SK-N-SH (cell line): ENCODE measurements around the gene RTN4. TPM values are rescaled to one million over a fixed set of nuclear protein-coding genes. Genes with fewer than 3 reads are reported as not detected.

Experiments
- CTCF ChIA-PET: fragments of 300-600, 350-600 bp; formaldehyde crosslinking; extraction: SDS; loops from one replicate; lab custom pipeline; 2021; lab: Yijun Ruan, JAX
- POLR2A ChIA-PET: fragments of 350-600 bp; sonication (Branson Sonifier 250); formaldehyde crosslinking; extraction: SDS; loops from one replicate; lab custom pipeline; 2020; ENCODE audit warnings: antibody characterized with exemption, inconsistent platforms; lab: Yijun Ruan, JAX
- DNase-seq: peaks from one replicate; pipeline ENCODE4 v3.0.0; 2012
- H2AFZ ChIP-seq: fragments of 200-600 bp; sonication (generic); 2 replicates; pipeline ENCODE4 v1.8.1; 2016; ENCODE audit warnings: antibody characterized with exemption, mild to moderate bottlenecking, low read depth
- H3F3A ChIP-seq: fragments of 200-600 bp; sonication (generic); replicated peaks from 2 replicates; pipeline ENCODE3; 2016; ENCODE audit warnings: antibody characterized with exemption, mild to moderate bottlenecking; ENCODE audit not compliant: insufficient read depth
- H3K27ac ChIP-seq, 2 experiments: fragments of 200-500 bp in 1 of 2; fragments of 200-600 bp in 1 of 2; sonication (Bioruptor generic) in 1 of 2; sonication (generic), shearing (Covaris generic) in 1 of 2; 2 replicates each; pipeline versions ENCODE4 v1.5.1 to v1.6.1; 2014 to 2016; ENCODE audit warnings: low read depth in 2 of 2, inconsistent platforms in 1 of 2, low read length in 1 of 2, mild to moderate bottlenecking in 1 of 2, mixed read lengths in 1 of 2
- H3K27me3 ChIP-seq: fragments of 200-600 bp; sonication (generic), shearing (Covaris generic); 2 replicates; pipeline ENCODE4 v1.6.1; 2016; ENCODE audit warnings: mixed run types; ENCODE audit not compliant: insufficient read depth
- H3K36me3 ChIP-seq, 2 experiments: fragments of 200-500 bp in 1 of 2; fragments of 200-600 bp in 1 of 2; sonication (Bioruptor generic) in 1 of 2; sonication (generic) in 1 of 2; replicated peaks in 1 of 2; 2 replicates each; pipeline versions ENCODE3 to v1.5.1; 2014 to 2016; ENCODE audit warnings: low read length in 1 of 2, mild to moderate bottlenecking in 1 of 2; ENCODE audit not compliant: insufficient read depth in 2 of 2, control insufficient read depth in 1 of 2
- H3K4me1 ChIP-seq, 2 experiments: fragments of 200-500 bp in 1 of 2; fragments of 200-600 bp in 1 of 2; sonication (Bioruptor generic) in 1 of 2; sonication (generic), shearing (Covaris generic) in 1 of 2; 2 replicates each; pipeline versions ENCODE4 v1.5.1 to v1.6.1; 2014 to 2016; ENCODE audit warnings: low read depth in 1 of 2, low read length in 1 of 2, mixed run types in 1 of 2; ENCODE audit not compliant: insufficient read depth in 2 of 2, control insufficient read depth in 1 of 2
- H3K4me2 ChIP-seq: fragments of 200-600 bp; sonication (generic), shearing (Covaris generic); 2 replicates; pipeline ENCODE4 v1.6.1; 2017; ENCODE audit warnings: mixed run types
- H3K4me3 ChIP-seq, 2 experiments: fragments of 200-500 bp in 1 of 2; fragments of 200-600 bp in 1 of 2; sonication (Bioruptor generic) in 1 of 2; sonication (generic), shearing (Covaris generic) in 1 of 2; 2 replicates each; pipeline versions ENCODE4 v1.5.1 to v1.8.1; 2014 to 2016; ENCODE audit warnings: low read depth in 2 of 2, inconsistent platforms in 1 of 2, low read length in 1 of 2, mild to moderate bottlenecking in 1 of 2, mixed read lengths in 1 of 2, moderate library complexity in 1 of 2
- H3K79me2 ChIP-seq: fragments of 200-600 bp; sonication (generic); 2 replicates; pipeline ENCODE4 v1.8.1; 2017; ENCODE audit warnings: mild to moderate bottlenecking; ENCODE audit not compliant: insufficient read depth
- H3K9ac ChIP-seq: fragments of 200-600 bp; sonication (generic); 2 replicates; pipeline ENCODE4 v1.6.1; 2017; ENCODE audit warnings: mixed run types
- H3K9me2 ChIP-seq: fragments of 200-600 bp; sonication (generic); 2 replicates; pipeline ENCODE4 v1.6.1; 2017; ENCODE audit warnings: mixed run types
- H3K9me3 ChIP-seq: fragments of 200-600 bp; sonication (generic); 2 replicates; pipeline ENCODE4 v1.6.1; 2017; ENCODE audit warnings: mixed run types, mild to moderate bottlenecking, moderate library complexity
- H4K20me1 ChIP-seq: fragments of 200-600 bp; sonication (generic); 2 replicates; pipeline ENCODE4 v1.6.1; 2017; ENCODE audit warnings: mild to moderate bottlenecking, mixed run types; ENCODE audit not compliant: insufficient read depth
- EP300 ChIP-seq, 2 experiments: IDR thresholded peaks; 2 replicates each; pipeline versions ENCODE4 v1.4.0 to v1.6.1; 2012; ENCODE audit warnings: borderline replicate concordance in 1 of 2, low read depth in 1 of 2, low read length in 1 of 2
- GABPA ChIP-seq: IDR thresholded peaks from 2 replicates; pipeline ENCODE4 v1.4.0; 2012; ENCODE audit warnings: low read depth, mild to moderate bottlenecking
- GATA2 ChIP-seq: sonication (generic); formaldehyde crosslinking; IDR thresholded peaks from 2 replicates; pipeline ENCODE4 v1.5.0; 2020; ENCODE audit warnings: mild to moderate bottlenecking, missing genetic modification reagents
- JUND ChIP-seq: IDR thresholded peaks from 2 replicates; pipeline ENCODE4 v1.4.0; 2012
- MXI1 ChIP-seq: IDR thresholded peaks from 2 replicates; pipeline ENCODE4 v1.6.1; 2012; ENCODE audit warnings: mild to moderate bottlenecking, low read depth, low read length, improper control_type of control experiment
- NFIC ChIP-seq: IDR thresholded peaks from 2 replicates; pipeline ENCODE4 v1.4.0; 2012; ENCODE audit warnings: borderline replicate concordance
- NRF1 ChIP-seq: IDR thresholded peaks from 2 replicates; pipeline ENCODE4 v1.6.1; 2012; ENCODE audit warnings: low read depth, mild to moderate bottlenecking, low read length
- RXRA ChIP-seq: IDR thresholded peaks from 2 replicates; pipeline ENCODE4 v1.4.0; 2012; ENCODE audit warnings: low read depth, mild to moderate bottlenecking, borderline replicate concordance
- SMC3 ChIP-seq: IDR thresholded peaks from 2 replicates; pipeline ENCODE4 v1.6.1; 2012; ENCODE audit warnings: low read depth, low read length, improper control_type of control experiment
- TAF1 ChIP-seq: IDR thresholded peaks from 2 replicates; pipeline ENCODE4 v1.6.1; 2012; ENCODE audit warnings: low read depth, mild to moderate bottlenecking, low read length, moderate library complexity, borderline replicate concordance
- WGBS: methylation state at CpG from one replicate; pipeline ENCODE4 v1.1.6; 2017; ENCODE audit warnings: low lambda C conversion rate; 5-methylcytosine and 5-hydroxymethylcytosine counted together
- polyA plus RNA-seq, 3 experiments: library from polyadenylated mRNA; depleted of rRNA; stranded (reverse); fragments of >200 nt; gene quantifications; 2 replicates each; pipeline ENCODE4 v1.2.3, GENCODE V29; 2012
- TF ChIP-seq, protein P1 (sequence below): IDR thresholded peaks from 2 replicates; pipeline ENCODE4 v1.6.1; 2012; ENCODE audit warnings: mild to moderate bottlenecking, low read depth, low read length, moderate library complexity
- TF ChIP-seq, protein P2 (sequence below): IDR thresholded peaks from 2 replicates; pipeline ENCODE4; 2012
- TF ChIP-seq, protein P3 (sequence below): IDR thresholded peaks from 2 replicates; pipeline ENCODE4 v1.4.0; 2012; ENCODE audit warnings: low read depth, borderline replicate concordance
- TF ChIP-seq, protein P4 (sequence below): IDR thresholded peaks from 2 replicates; pipeline ENCODE4 v1.4.0; 2012; ENCODE audit warnings: low read depth

RTN4 gene
- polyA plus RNA-seq, 1 of the 3 experiments (the other 2 are of a cell fraction) = 315 TPM

DNA sequence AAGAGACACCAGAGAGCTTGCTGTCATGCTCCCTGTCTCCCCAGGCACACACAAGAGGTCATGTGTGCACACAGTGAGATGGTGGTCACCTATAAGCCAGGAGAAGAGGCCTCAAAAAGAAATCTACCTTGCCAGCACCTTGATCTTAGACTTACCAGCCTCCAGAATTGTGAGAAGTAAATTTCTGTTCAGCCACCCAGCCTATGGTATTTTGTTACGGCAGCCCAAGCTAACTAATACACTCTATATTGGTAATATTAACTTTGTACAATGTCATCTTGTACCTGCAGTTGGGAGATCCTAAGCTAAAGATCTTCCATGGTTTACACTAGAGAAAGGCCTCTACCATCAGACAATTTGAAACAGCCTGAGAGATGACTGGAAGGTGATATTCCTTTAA lies 21.2 kb downstream of the RTN4 start:
- Histone ChIP-seq H3K79me2 (peaks cover 100% of the 10 kb centered on the region), H3K27ac (no peak overlapping the region), H3K9ac (no peak overlapping the region), H3K9me2 (no peaks in the 10 kb centered on the region), H4K20me1 (peaks cover 100% of the 10 kb centered on the region), H3K27me3 (no peaks in the 10 kb centered on the region), H2AFZ (no peak overlapping the region), H3K4me1 (peaks cover 5 to 24% of the 10 kb centered on the region in 2 experiments; a peak in 3 of 4 replicates), H3F3A (peaks cover 40% of the 10 kb centered on the region), H3K4me2 (no peak overlapping the region), H3K36me3 (peaks cover 34 to 57% of the 10 kb centered on the region in 2 experiments), H3K9me3 (no peaks in the 10 kb centered on the region), H3K4me3 (no peak overlapping the region)
- CTCF ChIA-PET = interaction anchor here (0.9 to 1.6 kb wide), 4 partner anchors 14 to 19 kb away, joined by 4 to 6 read pairs (median 4); no protein-coding TSS in a partner anchor
- TF ChIP-seq, protein P1, sequence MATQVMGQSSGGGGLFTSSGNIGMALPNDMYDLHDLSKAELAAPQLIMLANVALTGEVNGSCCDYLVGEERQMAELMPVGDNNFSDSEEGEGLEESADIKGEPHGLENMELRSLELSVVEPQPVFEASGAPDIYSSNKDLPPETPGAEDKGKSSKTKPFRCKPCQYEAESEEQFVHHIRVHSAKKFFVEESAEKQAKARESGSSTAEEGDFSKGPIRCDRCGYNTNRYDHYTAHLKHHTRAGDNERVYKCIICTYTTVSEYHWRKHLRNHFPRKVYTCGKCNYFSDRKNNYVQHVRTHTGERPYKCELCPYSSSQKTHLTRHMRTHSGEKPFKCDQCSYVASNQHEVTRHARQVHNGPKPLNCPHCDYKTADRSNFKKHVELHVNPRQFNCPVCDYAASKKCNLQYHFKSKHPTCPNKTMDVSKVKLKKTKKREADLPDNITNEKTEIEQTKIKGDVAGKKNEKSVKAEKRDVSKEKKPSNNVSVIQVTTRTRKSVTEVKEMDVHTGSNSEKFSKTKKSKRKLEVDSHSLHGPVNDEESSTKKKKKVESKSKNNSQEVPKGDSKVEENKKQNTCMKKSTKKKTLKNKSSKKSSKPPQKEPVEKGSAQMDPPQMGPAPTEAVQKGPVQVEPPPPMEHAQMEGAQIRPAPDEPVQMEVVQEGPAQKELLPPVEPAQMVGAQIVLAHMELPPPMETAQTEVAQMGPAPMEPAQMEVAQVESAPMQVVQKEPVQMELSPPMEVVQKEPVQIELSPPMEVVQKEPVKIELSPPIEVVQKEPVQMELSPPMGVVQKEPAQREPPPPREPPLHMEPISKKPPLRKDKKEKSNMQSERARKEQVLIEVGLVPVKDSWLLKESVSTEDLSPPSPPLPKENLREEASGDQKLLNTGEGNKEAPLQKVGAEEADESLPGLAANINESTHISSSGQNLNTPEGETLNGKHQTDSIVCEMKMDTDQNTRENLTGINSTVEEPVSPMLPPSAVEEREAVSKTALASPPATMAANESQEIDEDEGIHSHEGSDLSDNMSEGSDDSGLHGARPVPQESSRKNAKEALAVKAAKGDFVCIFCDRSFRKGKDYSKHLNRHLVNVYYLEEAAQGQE = no peak
- TF ChIP-seq GATA2 (CRISPR knock-in tag) = no peak
- TF ChIP-seq, protein P2, sequence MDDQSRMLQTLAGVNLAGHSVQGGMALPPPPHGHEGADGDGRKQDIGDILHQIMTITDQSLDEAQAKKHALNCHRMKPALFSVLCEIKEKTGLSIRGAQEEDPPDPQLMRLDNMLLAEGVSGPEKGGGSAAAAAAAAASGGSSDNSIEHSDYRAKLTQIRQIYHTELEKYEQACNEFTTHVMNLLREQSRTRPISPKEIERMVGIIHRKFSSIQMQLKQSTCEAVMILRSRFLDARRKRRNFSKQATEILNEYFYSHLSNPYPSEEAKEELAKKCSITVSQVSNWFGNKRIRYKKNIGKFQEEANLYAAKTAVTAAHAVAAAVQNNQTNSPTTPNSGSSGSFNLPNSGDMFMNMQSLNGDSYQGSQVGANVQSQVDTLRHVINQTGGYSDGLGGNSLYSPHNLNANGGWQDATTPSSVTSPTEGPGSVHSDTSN = no peak
- no peak for TF ChIP-seq NFIC
- WGBS = 100% methylated on average over 1 of the region's 1 CpG
- POLR2A ChIA-PET = no interaction called here
- DNase-seq = no peak

DNA sequence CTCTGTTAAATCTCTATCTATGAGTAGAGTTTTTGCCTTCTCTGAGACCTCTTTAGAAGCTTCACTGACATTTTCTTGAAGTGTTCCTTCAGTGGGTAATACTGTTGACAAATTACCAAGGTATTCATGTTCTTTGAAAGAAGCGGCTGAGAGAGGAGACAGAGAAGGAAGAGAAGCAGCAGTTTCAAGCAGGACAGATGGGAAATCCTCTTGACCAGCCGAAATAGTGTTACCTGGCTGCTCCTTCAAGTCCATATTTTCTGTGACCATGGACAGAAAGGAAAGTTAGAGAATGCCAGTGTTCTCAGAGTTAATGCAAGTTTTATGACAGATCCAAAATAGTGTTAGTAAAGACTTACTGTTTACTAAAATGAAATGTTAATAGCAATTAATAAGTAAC lies 23.0 kb downstream of the RTN4 start:
- ChIA-PET CTCF (interaction anchor here (0.6 to 2.4 kb wide), 6 partner anchors 11 to 908 kb away, joined by 3 to 10 read pairs (median 5); no protein-coding TSS in a partner anchor), POLR2A (no interaction called here)
- H3K9ac ChIP-seq = no peak overlapping the region
- no peaks in the 10 kb centered on the region for H3K27me3 ChIP-seq
- 77% methylated on average over 2 of the region's 2 CpGs for WGBS
- peaks cover 100% of the 10 kb centered on the region for H4K20me1 ChIP-seq
- peaks cover 100% of the 10 kb centered on the region for H3K79me2 ChIP-seq
- DNase-seq = no peak
- peaks cover 34 to 55% of the 10 kb centered on the region in 2 experiments for H3K36me3 ChIP-seq
- peaks cover 44% of the 10 kb centered on the region for H3F3A ChIP-seq
- no peak overlapping the region for H2AFZ ChIP-seq
- no peak overlapping the region for H3K4me2 ChIP-seq
- no peaks in the 10 kb centered on the region for H3K9me2 ChIP-seq
- H3K4me1 ChIP-seq = peaks cover 2 to 29% of the 10 kb centered on the region in 2 experiments; a peak in 3 of 4 replicates
- no peak overlapping the region for H3K4me3 ChIP-seq
- no peaks in the 10 kb centered on the region for H3K9me3 ChIP-seq
- peak overlapping the region in 1 of 2 experiments; percentile 39; a peak in 1 of 4 replicates for H3K27ac ChIP-seq
- TF ChIP-seq, protein P3, sequence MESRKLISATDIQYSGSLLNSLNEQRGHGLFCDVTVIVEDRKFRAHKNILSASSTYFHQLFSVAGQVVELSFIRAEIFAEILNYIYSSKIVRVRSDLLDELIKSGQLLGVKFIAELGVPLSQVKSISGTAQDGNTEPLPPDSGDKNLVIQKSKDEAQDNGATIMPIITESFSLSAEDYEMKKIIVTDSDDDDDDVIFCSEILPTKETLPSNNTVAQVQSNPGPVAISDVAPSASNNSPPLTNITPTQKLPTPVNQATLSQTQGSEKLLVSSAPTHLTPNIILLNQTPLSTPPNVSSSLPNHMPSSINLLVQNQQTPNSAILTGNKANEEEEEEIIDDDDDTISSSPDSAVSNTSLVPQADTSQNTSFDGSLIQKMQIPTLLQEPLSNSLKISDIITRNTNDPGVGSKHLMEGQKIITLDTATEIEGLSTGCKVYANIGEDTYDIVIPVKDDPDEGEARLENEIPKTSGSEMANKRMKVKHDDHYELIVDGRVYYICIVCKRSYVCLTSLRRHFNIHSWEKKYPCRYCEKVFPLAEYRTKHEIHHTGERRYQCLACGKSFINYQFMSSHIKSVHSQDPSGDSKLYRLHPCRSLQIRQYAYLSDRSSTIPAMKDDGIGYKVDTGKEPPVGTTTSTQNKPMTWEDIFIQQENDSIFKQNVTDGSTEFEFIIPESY = no peak
- TF ChIP-seq EP300 (IDR thresholded peaks at IDR 0.05; ENCODE audit: borderline replicate concordance in 1 of 2, low read depth in 1 of 2, low read length in 1 of 2) = no peak
- TF ChIP-seq, protein P4, sequence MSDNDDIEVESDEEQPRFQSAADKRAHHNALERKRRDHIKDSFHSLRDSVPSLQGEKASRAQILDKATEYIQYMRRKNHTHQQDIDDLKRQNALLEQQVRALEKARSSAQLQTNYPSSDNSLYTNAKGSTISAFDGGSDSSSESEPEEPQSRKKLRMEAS = no peak
- no peak for TF ChIP-seq SMC3
- no peak for TF ChIP-seq RXRA
- no peak for TF ChIP-seq NFIC
- TF ChIP-seq NRF1 = no peak
- no peak for TF ChIP-seq MXI1
- no peak for TF ChIP-seq TAF1
- TF ChIP-seq, protein P1 = no peak
- TF ChIP-seq JUND = no peak
- TF ChIP-seq GABPA = no peak
